HepG2 (cell line): Measurements from ENCODE around the gene NCOA6. TPM values are rescaled to one million over a fixed set of nuclear protein-coding genes. Genes with fewer than 3 reads are reported as not detected.

ENCODE experiments used
- ATAC-seq: fragments of 200-7000 bp; cut with Tn5 transposase; 3 replicates; pipeline ENCODE4 v1.9.1; 2020; ENCODE audit warnings: mild to moderate bottlenecking, moderate library complexity
- BruUV-seq: library from RNA; stranded (reverse); fragments of 400-500 nt; replicated peaks from 2 replicates; lab custom pipeline; 2021; lab: Mats Ljungman, UMichigan
- CTCF ChIA-PET: fragments of 300-600 bp; formaldehyde crosslinking; extraction: SDS; loops from one replicate; lab custom pipeline; 2021; ENCODE audit warnings: low total read pairs, inconsistent platforms, low intra/inter-chr PET ratio; lab: Yijun Ruan, JAX
- POLR2A ChIA-PET: fragments of 350-600 bp; sonication (Branson Sonifier 250); formaldehyde crosslinking; loops from one replicate; lab custom pipeline; 2020; ENCODE audit warnings: antibody characterized with exemption, inconsistent platforms; lab: Yijun Ruan, JAX
- DNase-seq: peaks from one replicate; pipeline ENCODE4 v3.0.0-alpha.2; 2015; ENCODE audit warnings: low spot score
- FAIRE-seq: peaks from 3 replicates; lab custom pipeline; 2011; peaks lifted over from hg19 to GRCh38; lab: Jason Lieb, UNC
- H2AFZ ChIP-seq: one replicate; pipeline ENCODE4 v1.6.1; 2011; ENCODE audit warnings: low read length, inconsistent platforms
- H3K27ac ChIP-seq: fragments of 300-600 bp; 3 replicates; pipeline ENCODE4 v1.8.0; 2011; ENCODE audit warnings: mixed run types, mild to moderate bottlenecking, mixed read lengths, low read length, inconsistent platforms; ENCODE audit not compliant: insufficient read depth; ENCODE audit errors: extremely low read length
- H3K27me3 ChIP-seq, 2 experiments: fragments of 200-600 bp in 1 of 2; 2 replicates in 1 of 2; 3 replicates in 1 of 2; pipeline versions ENCODE4 v1.6.0 to v1.8.0; 2011; ENCODE audit warnings: low read length in 2 of 2, mild to moderate bottlenecking in 2 of 2, moderate library complexity in 2 of 2, inconsistent platforms in 1 of 2; ENCODE audit not compliant: insufficient read depth in 2 of 2, control insufficient read depth in 1 of 2
- H3K36me3 ChIP-seq, 2 experiments: fragments of 200-600 bp in 1 of 2; replicated peaks in 1 of 2; 2 replicates in 1 of 2; 3 replicates in 1 of 2; pipeline versions ENCODE4 v1.5.1 to v1.8.0; 2011; ENCODE audit warnings: low read length in 2 of 2, inconsistent platforms in 1 of 2; ENCODE audit not compliant: insufficient read depth in 2 of 2, control insufficient read depth in 1 of 2
- H3K4me1 ChIP-seq: 2 replicates; pipeline ENCODE4 v1.5.1; 2012; ENCODE audit warnings: low read length, inconsistent platforms; ENCODE audit not compliant: insufficient read depth
- H3K4me2 ChIP-seq: 2 replicates; pipeline ENCODE4 v1.6.0; 2011; ENCODE audit warnings: low read depth, low read length, inconsistent platforms
- H3K4me3 ChIP-seq, 3 experiments: fragments of 200-600 bp in 1 of 3; sonication (generic), shearing (Covaris generic) in 1 of 3; replicated peaks in 1 of 3; 2 replicates each; pipeline ENCODE4 v1.5.1; 2011 to 2016; ENCODE audit warnings: low read length in 3 of 3, inconsistent platforms in 2 of 3, low read depth in 2 of 3, mild to moderate bottlenecking in 2 of 3, control low read depth in 1 of 3, mixed read lengths in 1 of 3; ENCODE audit not compliant: insufficient read depth in 1 of 3
- H3K79me2 ChIP-seq: one replicate; pipeline ENCODE4 v1.6.1; 2011; ENCODE audit warnings: low read length, inconsistent platforms; ENCODE audit not compliant: insufficient read depth
- H3K9ac ChIP-seq: 2 replicates; pipeline ENCODE4 v1.6.0; 2011; ENCODE audit warnings: mild to moderate bottlenecking, low read depth, low read length, inconsistent platforms; ENCODE audit not compliant: insufficient read depth
- H3K9me3 ChIP-seq: 2 replicates; pipeline ENCODE4 v1.5.1; 2012; ENCODE audit warnings: mild to moderate bottlenecking, low read length
- H4K20me1 ChIP-seq: 2 replicates; pipeline ENCODE4 v1.6.0; 2011; ENCODE audit warnings: inconsistent platforms, mild to moderate bottlenecking, low read length, moderate library complexity; ENCODE audit not compliant: insufficient read depth
- HNRNPUL1 ChIP-seq: fragments of 200-400 bp; formaldehyde crosslinking; IDR thresholded peaks from 2 replicates; pipeline ENCODE4 v1.6.1; 2017; ENCODE audit warnings: low read depth, mild to moderate bottlenecking, low read length, moderate library complexity
- SP2 ChIP-seq: sonication (generic); formaldehyde crosslinking; IDR thresholded peaks from 2 replicates; pipeline ENCODE4 v1.5.1; 2020; ENCODE audit warnings: mild to moderate bottlenecking, missing genetic modification reagents
- ZFP37 ChIP-seq: sonication (generic); formaldehyde crosslinking; IDR thresholded peaks from 2 replicates; pipeline ENCODE4 v1.4.0; 2020; ENCODE audit warnings: missing genetic modification reagents, borderline replicate concordance
- ZNF484 ChIP-seq: sonication (generic); formaldehyde crosslinking; IDR thresholded peaks from 2 replicates; pipeline ENCODE4 v1.5.1; 2020; ENCODE audit warnings: mild to moderate bottlenecking, low read depth, missing genetic modification reagents, borderline replicate concordance
- ZSCAN30 ChIP-seq: sonication (generic); formaldehyde crosslinking; IDR thresholded peaks from 2 replicates; pipeline ENCODE4 v1.5.0; 2020; ENCODE audit warnings: mild to moderate bottlenecking, missing genetic modification reagents
- WGBS: methylation state at CpG from one replicate; pipeline ENCODE4 v1.1.6; 2017; ENCODE audit warnings: low lambda C conversion rate; 5-methylcytosine and 5-hydroxymethylcytosine counted together
- in situ Hi-C: cut with HindIII; loops from 2 replicates; pipeline ENCODE4 v1.10.0; 2017; ENCODE audit warnings: low pct_unique_long_range_greater_than_20kb; ENCODE audit not compliant: extremely low pct_ligation_motif_present
- intact Hi-C: fragments of 100-400 bp; cut with micrococcal nuclease; formaldehyde crosslinking; loops from one replicate; pipeline ENCODE4 v1.10.0; 2022; ENCODE audit not compliant: unreplicated experiment
- polyA plus RNA-seq, 8 experiments: library from polyadenylated mRNA; depleted of rRNA in 3 of 8; stranded (reverse) in 7 of 8; unstranded in 1 of 8; fragments of >200 nt; fragmentation: Illumina TruSeq in 4 of 8; extraction: Trizol in 4 of 8; gene quantifications; 2 replicates each; pipeline versions ENCODE4 v1.2.1 to v1.2.3, GENCODE V29; 2011 to 2016; ENCODE audit warnings: low read depth in 4 of 8, missing spikeins in 1 of 8, mixed read lengths in 1 of 8; ENCODE audit not compliant: insufficient read depth in 1 of 8
- total RNA-seq, 5 experiments: library from RNA; depleted of rRNA; stranded (reverse); fragments of >200 nt; fragmentation: Illumina TruSeq; extraction: Trizol; gene quantifications; 2 replicates each; pipeline ENCODE4 v1.2.3, GENCODE V29; 2016; ENCODE audit warnings: low read depth in 1 of 5
- TF ChIP-seq, protein P1 (sequence below): sonication (generic); formaldehyde crosslinking; IDR thresholded peaks from 2 replicates; pipeline ENCODE4 v1.4.0; 2020; ENCODE audit warnings: missing genetic modification reagents
- TF ChIP-seq, protein P2 (sequence below): sonication (generic); formaldehyde crosslinking; IDR thresholded peaks from 2 replicates; pipeline ENCODE4 v1.4.0; 2020; ENCODE audit warnings: missing genetic modification reagents, mild to moderate bottlenecking, borderline replicate concordance
- TF ChIP-seq, protein P3 (sequence below): sonication (generic); formaldehyde crosslinking; IDR thresholded peaks from one replicate; pipeline ENCODE4 v1.5.1; 2020; ENCODE audit warnings: mild to moderate bottlenecking, missing genetic modification reagents; ENCODE audit errors: not compliant biosample characterization

NCOA6 gene
- total and polyA plus RNA-seq, 2 of the 13 experiments (the other 11 are each of a cell fraction or from before 2014, with no cell fraction given), result 11.2 to 29.3 TPM

DNA sequence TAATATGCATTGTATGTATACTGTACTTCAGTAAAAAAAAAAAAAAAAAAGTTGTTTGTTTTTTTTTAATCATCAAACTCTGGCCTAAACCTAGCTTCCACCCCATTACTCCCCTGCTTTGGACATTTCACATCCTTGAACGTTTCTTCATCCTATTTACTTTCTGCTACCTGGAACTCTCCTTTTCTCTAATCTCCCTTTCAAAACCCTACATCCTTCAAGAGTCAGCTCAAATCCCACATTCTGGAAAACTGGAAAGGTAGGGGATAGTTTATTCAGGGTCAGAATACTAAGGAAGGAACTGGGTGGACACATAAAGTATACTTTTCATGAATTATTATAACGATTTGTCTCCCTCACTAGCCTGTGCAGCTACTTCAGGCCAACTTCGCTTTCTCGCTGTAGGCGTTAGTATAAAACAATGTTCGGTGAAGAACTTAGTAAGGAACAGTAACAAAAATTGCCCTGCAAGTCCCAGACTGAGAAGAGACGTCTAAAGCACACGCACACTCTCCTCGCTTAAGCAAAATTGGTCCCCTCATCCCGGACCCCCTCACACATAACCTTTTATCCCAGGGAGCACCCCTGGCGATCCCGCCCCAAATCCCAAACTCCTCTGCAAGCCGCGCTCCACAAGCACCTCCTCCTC is 149.3 kb downstream of the NCOA6 start (continued):
- TF ChIP-seq ZNF484, result no peak
- no peak for TF ChIP-seq HNRNPUL1
- TF ChIP-seq, protein P1, sequence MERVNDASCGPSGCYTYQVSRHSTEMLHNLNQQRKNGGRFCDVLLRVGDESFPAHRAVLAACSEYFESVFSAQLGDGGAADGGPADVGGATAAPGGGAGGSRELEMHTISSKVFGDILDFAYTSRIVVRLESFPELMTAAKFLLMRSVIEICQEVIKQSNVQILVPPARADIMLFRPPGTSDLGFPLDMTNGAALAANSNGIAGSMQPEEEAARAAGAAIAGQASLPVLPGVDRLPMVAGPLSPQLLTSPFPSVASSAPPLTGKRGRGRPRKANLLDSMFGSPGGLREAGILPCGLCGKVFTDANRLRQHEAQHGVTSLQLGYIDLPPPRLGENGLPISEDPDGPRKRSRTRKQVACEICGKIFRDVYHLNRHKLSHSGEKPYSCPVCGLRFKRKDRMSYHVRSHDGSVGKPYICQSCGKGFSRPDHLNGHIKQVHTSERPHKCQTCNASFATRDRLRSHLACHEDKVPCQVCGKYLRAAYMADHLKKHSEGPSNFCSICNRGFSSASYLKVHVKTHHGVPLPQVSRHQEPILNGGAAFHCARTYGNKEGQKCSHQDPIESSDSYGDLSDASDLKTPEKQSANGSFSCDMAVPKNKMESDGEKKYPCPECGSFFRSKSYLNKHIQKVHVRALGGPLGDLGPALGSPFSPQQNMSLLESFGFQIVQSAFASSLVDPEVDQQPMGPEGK (CRISPR knock-in tag), result no peak
- TF ChIP-seq ZFP37, result no peak
- TF ChIP-seq, protein P2, sequence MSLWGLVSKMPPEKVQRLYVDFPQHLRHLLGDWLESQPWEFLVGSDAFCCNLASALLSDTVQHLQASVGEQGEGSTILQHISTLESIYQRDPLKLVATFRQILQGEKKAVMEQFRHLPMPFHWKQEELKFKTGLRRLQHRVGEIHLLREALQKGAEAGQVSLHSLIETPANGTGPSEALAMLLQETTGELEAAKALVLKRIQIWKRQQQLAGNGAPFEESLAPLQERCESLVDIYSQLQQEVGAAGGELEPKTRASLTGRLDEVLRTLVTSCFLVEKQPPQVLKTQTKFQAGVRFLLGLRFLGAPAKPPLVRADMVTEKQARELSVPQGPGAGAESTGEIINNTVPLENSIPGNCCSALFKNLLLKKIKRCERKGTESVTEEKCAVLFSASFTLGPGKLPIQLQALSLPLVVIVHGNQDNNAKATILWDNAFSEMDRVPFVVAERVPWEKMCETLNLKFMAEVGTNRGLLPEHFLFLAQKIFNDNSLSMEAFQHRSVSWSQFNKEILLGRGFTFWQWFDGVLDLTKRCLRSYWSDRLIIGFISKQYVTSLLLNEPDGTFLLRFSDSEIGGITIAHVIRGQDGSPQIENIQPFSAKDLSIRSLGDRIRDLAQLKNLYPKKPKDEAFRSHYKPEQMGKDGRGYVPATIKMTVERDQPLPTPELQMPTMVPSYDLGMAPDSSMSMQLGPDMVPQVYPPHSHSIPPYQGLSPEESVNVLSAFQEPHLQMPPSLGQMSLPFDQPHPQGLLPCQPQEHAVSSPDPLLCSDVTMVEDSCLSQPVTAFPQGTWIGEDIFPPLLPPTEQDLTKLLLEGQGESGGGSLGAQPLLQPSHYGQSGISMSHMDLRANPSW (CRISPR knock-in tag), result no peak; the same call in 1 of the 2 replicates

DNA sequence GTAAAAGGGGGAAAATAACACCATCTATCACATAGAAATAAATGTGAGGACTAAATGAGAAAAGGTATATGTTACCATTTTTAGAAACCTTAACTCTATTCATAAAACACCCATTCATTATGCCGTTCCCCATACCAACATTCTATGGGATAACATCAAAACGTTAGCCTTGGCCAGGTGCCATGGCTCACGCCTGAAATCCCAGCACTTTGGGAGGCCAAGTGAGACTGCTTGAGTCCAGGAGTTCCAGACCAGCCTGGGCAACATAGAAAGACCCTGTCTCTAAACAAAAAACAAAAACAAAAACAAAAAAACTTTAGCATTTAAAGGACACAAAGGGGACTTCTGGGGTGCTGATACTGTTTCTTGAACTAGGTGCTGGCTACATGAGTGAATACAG is 149.9 kb downstream of the NCOA6 start:
- peak overlapping the region; percentile 81 for H3K9ac ChIP-seq
- H3K9me3 ChIP-seq, result no peaks in the 10 kb centered on the region
- DNase-seq (no peak), FAIRE-seq (no peak), ATAC-seq (no peak)
- POLR2A ChIA-PET, result interaction anchor here (1.9 to 2.6 kb wide), 3 partner anchors 27 to 52 kb away, joined by 5 to 43 read pairs (median 10); partner anchors contain the start of gene TP53INP2
- peaks cover 3% of the 10 kb centered on the region; the same call in 1 of the 2 replicates for H4K20me1 ChIP-seq
- peaks cover 25% of the 10 kb centered on the region for H3K79me2 ChIP-seq
- peak overlapping the region; percentile 93 for H3K4me2 ChIP-seq
- H2AFZ ChIP-seq, result no peak overlapping the region
- no TSS peak for BruUV-seq
- H3K27ac ChIP-seq, result no peak overlapping the region
- peak overlapping the region; percentile 87 to 96 (median 89); a peak in 4 of 6 replicates for H3K4me3 ChIP-seq
- in situ Hi-C loops, result loop anchor here (5.0 kb wide), 1 partner anchor 53 kb away; no protein-coding TSS in a partner anchor
- intact Hi-C loops, result no loop called here
- H3K36me3 ChIP-seq, result no peaks in the 10 kb centered on the region
- CTCF ChIA-PET, result no interaction called here
- WGBS, result 58% methylated on average over 3 of the region's 3 CpGs
- peaks cover 0 to 4% of the 10 kb centered on the region in 2 experiments; a peak in 1 of 5 replicates for H3K27me3 ChIP-seq
- H3K4me1 ChIP-seq, result peaks cover 29% of the 10 kb centered on the region
- TF ChIP-seq SP2 (CRISPR knock-in tag) (no peak), ZSCAN30 (CRISPR knock-in tag) (no peak)
- TF ChIP-seq, protein P3, sequence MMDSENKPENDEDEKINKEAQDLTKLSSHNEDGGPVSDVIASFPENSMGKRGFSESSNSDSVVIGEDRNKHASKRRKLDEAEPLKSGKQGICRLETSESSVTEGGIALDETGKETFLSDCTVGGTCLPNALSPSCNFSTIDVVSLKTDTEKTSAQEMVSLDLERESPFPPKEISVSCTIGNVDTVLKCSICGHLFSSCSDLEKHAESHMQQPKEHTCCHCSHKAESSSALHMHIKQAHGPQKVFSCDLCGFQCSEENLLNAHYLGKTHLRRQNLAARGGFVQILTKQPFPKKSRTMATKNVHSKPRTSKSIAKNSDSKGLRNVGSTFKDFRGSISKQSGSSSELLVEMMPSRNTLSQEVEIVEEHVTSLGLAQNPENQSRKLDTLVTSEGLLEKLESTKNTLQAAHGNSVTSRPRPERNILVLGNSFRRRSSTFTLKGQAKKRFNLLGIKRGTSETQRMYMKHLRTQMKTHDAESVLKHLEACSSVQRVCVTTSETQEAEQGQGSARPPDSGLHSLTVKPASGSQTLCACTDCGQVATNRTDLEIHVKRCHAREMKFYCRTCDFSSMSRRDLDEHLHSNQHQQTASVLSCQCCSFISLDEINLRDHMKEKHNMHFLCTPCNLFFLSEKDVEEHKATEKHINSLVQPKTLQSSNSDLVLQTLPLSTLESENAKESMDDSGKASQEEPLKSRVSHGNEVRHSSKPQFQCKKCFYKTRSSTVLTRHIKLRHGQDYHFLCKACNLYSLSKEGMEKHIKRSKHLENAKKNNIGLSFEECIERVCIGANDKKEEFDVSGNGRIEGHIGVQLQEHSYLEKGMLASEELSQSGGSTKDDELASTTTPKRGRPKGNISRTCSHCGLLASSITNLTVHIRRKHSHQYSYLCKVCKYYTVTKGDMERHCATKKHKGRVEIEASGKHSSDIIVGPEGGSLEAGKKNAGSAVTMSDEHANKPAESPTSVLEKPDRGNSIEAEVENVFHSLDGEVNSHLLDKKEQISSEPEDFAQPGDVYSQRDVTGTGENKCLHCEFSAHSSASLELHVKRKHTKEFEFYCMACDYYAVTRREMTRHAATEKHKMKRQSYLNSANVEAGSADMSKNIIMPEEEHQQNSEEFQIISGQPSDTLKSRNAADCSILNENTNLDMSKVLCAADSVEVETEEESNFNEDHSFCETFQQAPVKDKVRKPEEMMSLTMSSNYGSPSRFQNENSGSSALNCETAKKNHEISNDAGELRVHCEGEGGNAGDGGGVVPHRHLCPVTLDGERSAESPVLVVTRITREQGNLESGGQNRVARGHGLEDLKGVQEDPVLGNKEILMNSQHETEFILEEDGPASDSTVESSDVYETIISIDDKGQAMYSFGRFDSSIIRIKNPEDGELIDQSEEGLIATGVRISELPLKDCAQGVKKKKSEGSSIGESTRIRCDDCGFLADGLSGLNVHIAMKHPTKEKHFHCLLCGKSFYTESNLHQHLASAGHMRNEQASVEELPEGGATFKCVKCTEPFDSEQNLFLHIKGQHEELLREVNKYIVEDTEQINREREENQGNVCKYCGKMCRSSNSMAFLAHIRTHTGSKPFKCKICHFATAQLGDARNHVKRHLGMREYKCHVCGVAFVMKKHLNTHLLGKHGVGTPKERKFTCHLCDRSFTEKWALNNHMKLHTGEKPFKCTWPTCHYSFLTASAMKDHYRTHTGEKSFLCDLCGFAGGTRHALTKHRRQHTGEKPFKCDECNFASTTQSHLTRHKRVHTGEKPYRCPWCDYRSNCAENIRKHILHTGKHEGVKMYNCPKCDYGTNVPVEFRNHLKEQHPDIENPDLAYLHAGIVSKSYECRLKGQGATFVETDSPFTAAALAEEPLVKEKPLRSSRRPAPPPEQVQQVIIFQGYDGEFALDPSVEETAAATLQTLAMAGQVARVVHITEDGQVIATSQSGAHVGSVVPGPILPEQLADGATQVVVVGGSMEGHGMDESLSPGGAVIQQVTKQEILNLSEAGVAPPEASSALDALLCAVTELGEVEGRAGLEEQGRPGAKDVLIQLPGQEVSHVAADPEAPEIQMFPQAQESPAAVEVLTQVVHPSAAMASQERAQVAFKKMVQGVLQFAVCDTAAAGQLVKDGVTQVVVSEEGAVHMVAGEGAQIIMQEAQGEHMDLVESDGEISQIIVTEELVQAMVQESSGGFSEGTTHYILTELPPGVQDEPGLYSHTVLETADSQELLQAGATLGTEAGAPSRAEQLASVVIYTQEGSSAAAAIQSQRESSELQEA (CRISPR knock-in tag), result no peak
